ENCODE measurements around the gene FA2H.

FA2H gene

GRCh38 chr16:74744566-74744965 lies 30.1 kb downstream of the FA2H start:
- DNase-seq (ENCODE audit: low read depth in 2 of 2): no peak

- DNase-seq (ENCODE audit: low read depth in 2 of 2): no peak
Observed at GRCh38 chr16:74743668-74744299, 30.8 kb downstream of the FA2H start.

- no peak for DNase-seq (ENCODE audit: low read depth in 2 of 2)
Observed at GRCh38 chr16:74743045-74743667, 31.5 kb downstream of the FA2H start.

GRCh38 chr16:74742051-74742481 lies 32.6 kb downstream of the FA2H start:
- DNase-seq (ENCODE audit: low read depth in 2 of 2): no peak

GRCh38 chr16:74740795-74741304 lies 33.8 kb downstream of the FA2H start:
- no peak for DNase-seq (ENCODE audit: low read depth in 2 of 2)

GRCh38 chr16:74739275-74739674 lies 35.3 kb downstream of the FA2H start:
- no peak for DNase-seq (ENCODE audit: low read depth in 2 of 2)

- no peak for DNase-seq (ENCODE audit: low read depth in 2 of 2)
Observed at GRCh38 chr16:74738816-74739215, 35.8 kb downstream of the FA2H start.

GRCh38 chr16:74738113-74738541 lies 36.5 kb downstream of the FA2H start:
- DNase-seq (ENCODE audit: low read depth in 2 of 2): no peak

- DNase-seq (ENCODE audit: low read depth in 2 of 2): no peak
Observed at GRCh38 chr16:74737521-74737920, 37.1 kb downstream of the FA2H start.

GRCh38 chr16:74736531-74737157 lies 38.0 kb downstream of the FA2H start:
- no peak for DNase-seq (ENCODE audit: low read depth in 2 of 2)

- no peak for DNase-seq (ENCODE audit: low read depth in 2 of 2)
Observed at GRCh38 chr16:74735554-74735953, 39.1 kb downstream of the FA2H start.

- no peak for DNase-seq (ENCODE audit: low read depth in 2 of 2)
Observed at GRCh38 chr16:74735162-74735452, 39.5 kb downstream of the FA2H start.

GRCh38 chr16:74734361-74735161 lies 40.1 kb downstream of the FA2H start:
- DNase-seq (ENCODE audit: low read depth in 2 of 2): no peak

GRCh38 chr16:74732707-74733350 lies 41.8 kb downstream of the FA2H start:
- DNase-seq (ENCODE audit: low read depth in 2 of 2): no peak

GRCh38 chr16:74731853-74732477 lies 42.7 kb downstream of the FA2H start:
- no peak for DNase-seq (ENCODE audit: low read depth in 2 of 2)

- DNase-seq (ENCODE audit: low read depth in 2 of 2): no peak
Observed at GRCh38 chr16:74729783-74730683, 44.6 kb downstream of the FA2H start.

GRCh38 chr16:74727903-74728302 lies 46.7 kb downstream of the FA2H start:
- DNase-seq (ENCODE audit: low read depth in 2 of 2): no peak

GRCh38 chr16:74726716-74727115 lies 47.9 kb downstream of the FA2H start:
- no peak for DNase-seq (ENCODE audit: low read depth in 2 of 2)

GRCh38 chr16:74725651-74726455 lies 48.8 kb downstream of the FA2H start:
- DNase-seq (ENCODE audit: low read depth in 2 of 2): no peak
